ENCODE results near the gene IQGAP3. TPM values are rescaled to one million over a fixed set of nuclear protein-coding genes. Genes with fewer than 3 reads are reported as not detected.

Gene IQGAP3
- total and polyA plus RNA-seq, 2 donors (not counting 1 experiment from before 2014, with no cell fraction given): 2.7 to 16.0 TPM

DNA sequence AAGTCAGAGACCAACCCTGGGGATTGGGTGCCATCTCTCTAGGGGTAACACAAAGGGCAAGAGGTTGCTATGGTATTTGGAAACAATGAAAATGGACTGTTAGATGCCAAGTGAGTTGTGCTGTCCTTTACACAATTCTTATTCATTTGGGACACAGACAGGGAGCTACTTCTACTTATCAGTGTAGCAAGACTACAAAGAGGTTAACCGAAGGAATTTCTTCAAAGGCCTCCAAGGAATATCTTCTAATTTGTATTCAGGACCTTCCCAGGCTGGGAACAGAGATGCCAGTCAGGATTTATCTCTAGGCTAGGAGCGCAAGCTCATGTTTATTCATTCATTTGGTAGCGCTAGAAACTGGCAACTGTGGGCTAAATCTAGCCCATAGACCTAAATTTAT lies 21.8 kb upstream of the IQGAP3 start:
- Histone ChIP-seq H3K4me1 (ENCODE audit: control insufficient read depth, extremely low read depth, insufficient read depth, low read length) (no peaks in the 10 kb centered on the region), H3K27me3 (ENCODE audit: control insufficient read depth, insufficient read depth, low read length) (no peaks in the 10 kb centered on the region), H3K27ac (ENCODE audit: insufficient read depth, low read length) (no peak overlapping the region), H2AFZ (ENCODE audit: low read length) (no peak overlapping the region), H3K4me3 (replicated peaks in 1 of 4; ENCODE audit: control extremely low read depth in 1 of 4, insufficient read depth in 1 of 4, low read depth in 3 of 4, low read length in 4 of 4) (no peak overlapping the region), H4K20me1 (ENCODE audit: control insufficient read depth, extremely low read depth, insufficient read depth, low read length) (no peaks in the 10 kb centered on the region), H3K79me2 (ENCODE audit: control insufficient read depth, insufficient read depth, low read length) (peaks cover 3% of the 10 kb centered on the region), H3K36me3 (ENCODE audit: control insufficient read depth, insufficient read depth, low read length) (peaks cover 22% of the 10 kb centered on the region), H3K9ac (ENCODE audit: insufficient read depth, low read length) (no peak overlapping the region), H3K4me2 (ENCODE audit: extremely low read depth, insufficient read depth, low read length) (no peak overlapping the region), H3K9me3 (ENCODE audit: control insufficient read depth, insufficient read depth, low read depth, low read length) (no peaks in the 10 kb centered on the region)
- TF ChIP-seq, protein P1, sequence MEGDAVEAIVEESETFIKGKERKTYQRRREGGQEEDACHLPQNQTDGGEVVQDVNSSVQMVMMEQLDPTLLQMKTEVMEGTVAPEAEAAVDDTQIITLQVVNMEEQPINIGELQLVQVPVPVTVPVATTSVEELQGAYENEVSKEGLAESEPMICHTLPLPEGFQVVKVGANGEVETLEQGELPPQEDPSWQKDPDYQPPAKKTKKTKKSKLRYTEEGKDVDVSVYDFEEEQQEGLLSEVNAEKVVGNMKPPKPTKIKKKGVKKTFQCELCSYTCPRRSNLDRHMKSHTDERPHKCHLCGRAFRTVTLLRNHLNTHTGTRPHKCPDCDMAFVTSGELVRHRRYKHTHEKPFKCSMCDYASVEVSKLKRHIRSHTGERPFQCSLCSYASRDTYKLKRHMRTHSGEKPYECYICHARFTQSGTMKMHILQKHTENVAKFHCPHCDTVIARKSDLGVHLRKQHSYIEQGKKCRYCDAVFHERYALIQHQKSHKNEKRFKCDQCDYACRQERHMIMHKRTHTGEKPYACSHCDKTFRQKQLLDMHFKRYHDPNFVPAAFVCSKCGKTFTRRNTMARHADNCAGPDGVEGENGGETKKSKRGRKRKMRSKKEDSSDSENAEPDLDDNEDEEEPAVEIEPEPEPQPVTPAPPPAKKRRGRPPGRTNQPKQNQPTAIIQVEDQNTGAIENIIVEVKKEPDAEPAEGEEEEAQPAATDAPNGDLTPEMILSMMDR (conservative IDR thresholded peaks at IDR 0.05 in 1 of 2, IDR thresholded peaks at IDR 0.05 in 1 of 2; ENCODE audit: low read depth in 1 of 2, low read length in 2 of 2): no peak
- TF ChIP-seq EZH2 (IDR thresholded peaks at IDR 0.05; ENCODE audit: low read length, missing control alignments): no peak
- DNase-seq (ENCODE audit: low read depth in 2 of 2): no peak

DNA sequence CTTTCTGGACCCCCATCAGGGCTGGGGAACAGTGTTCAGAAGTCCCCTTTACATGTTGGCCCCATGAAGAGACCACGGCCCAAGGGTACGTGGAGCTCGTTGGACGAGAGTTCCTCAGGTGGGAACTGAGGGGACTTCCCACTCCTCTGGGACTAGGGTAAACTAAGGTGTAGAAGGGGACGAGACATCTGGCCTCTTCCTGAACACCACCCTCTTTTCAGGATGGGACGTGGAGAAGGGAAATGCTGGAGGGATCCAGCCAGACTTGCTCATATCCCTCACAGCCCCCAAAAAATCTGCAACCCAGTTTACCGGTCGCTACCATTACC lies 21.3 kb upstream of the IQGAP3 start:
- H3K27ac ChIP-seq (ENCODE audit: insufficient read depth, low read length): no peak overlapping the region
- no peaks in the 10 kb centered on the region for H4K20me1 ChIP-seq (ENCODE audit: control insufficient read depth, extremely low read depth, insufficient read depth, low read length)
- H3K4me3 ChIP-seq (replicated peaks in 1 of 4; ENCODE audit: control extremely low read depth in 1 of 4, insufficient read depth in 1 of 4, low read depth in 3 of 4, low read length in 4 of 4): no peak overlapping the region
- no peak overlapping the region for H3K9ac ChIP-seq (ENCODE audit: insufficient read depth, low read length)
- H3K27me3 ChIP-seq (ENCODE audit: control insufficient read depth, insufficient read depth, low read length): no peaks in the 10 kb centered on the region
- no peak overlapping the region for H3K4me2 ChIP-seq (ENCODE audit: extremely low read depth, insufficient read depth, low read length)
- TF ChIP-seq, protein P1 (conservative IDR thresholded peaks at IDR 0.05 in 1 of 2, IDR thresholded peaks at IDR 0.05 in 1 of 2; ENCODE audit: low read depth in 1 of 2, low read length in 2 of 2): no peak
- no peak for TF ChIP-seq EZH2 (IDR thresholded peaks at IDR 0.05; ENCODE audit: low read length, missing control alignments)
- H3K9me3 ChIP-seq (ENCODE audit: control insufficient read depth, insufficient read depth, low read depth, low read length): no peaks in the 10 kb centered on the region
- no peak overlapping the region for H2AFZ ChIP-seq (ENCODE audit: low read length)
- no peaks in the 10 kb centered on the region for H3K4me1 ChIP-seq (ENCODE audit: control insufficient read depth, extremely low read depth, insufficient read depth, low read length)
- DNase-seq (ENCODE audit: low read depth in 2 of 2): no peak
- H3K79me2 ChIP-seq (ENCODE audit: control insufficient read depth, insufficient read depth, low read length): peaks cover 3% of the 10 kb centered on the region
- H3K36me3 ChIP-seq (ENCODE audit: control insufficient read depth, insufficient read depth, low read length): peaks cover 22% of the 10 kb centered on the region

DNA sequence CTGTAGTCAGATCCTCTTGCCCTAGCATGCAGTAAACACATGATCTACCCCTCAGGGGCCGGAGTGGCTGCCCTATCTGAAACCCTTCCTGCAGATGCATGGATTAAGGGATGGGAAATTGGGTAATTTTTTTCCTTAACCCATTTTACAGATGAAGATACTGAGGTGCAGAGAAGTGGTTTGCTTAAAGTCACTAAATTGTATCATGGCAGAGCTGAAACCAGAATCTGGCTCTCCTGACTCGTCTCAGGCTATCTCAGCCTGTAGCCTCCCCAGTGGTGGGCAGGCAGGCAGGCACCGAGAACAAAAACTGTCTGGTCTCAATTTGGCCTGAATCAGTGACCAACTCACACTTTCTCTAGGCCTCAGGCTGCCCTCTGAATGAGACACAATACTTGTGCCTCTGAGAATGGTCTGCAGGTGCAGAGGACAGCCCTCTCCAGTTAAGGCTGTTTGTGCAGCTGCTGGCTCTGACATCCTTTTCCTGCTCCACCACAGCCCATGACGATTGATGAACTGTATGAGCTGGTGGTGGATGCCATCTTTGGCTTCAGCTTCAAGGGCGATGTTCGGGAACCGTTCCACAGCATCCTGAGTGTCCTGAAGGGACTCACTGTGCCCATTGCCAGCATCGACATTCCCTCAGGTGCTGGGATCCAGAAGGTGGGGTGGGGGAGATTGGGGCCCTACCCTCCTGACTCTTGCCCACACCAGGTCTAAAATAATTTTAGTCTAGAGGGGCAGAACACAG lies 20.7 kb upstream of the IQGAP3 start:
- no peak overlapping the region for H3K4me3 ChIP-seq (replicated peaks in 1 of 4; ENCODE audit: control extremely low read depth in 1 of 4, insufficient read depth in 1 of 4, low read depth in 3 of 4, low read length in 4 of 4)
- no peak for TF ChIP-seq EZH2 (IDR thresholded peaks at IDR 0.05; ENCODE audit: low read length, missing control alignments)
- TF ChIP-seq, protein P1 (conservative IDR thresholded peaks at IDR 0.05 in 1 of 2, IDR thresholded peaks at IDR 0.05 in 1 of 2; ENCODE audit: low read depth in 1 of 2, low read length in 2 of 2): no peak
- H3K27me3 ChIP-seq (ENCODE audit: control insufficient read depth, insufficient read depth, low read length): no peaks in the 10 kb centered on the region
- peak in 1 of 2 donors; percentile 0 for DNase-seq (ENCODE audit: low read depth in 2 of 2)
- H3K9ac ChIP-seq (ENCODE audit: insufficient read depth, low read length): no peak overlapping the region
- H4K20me1 ChIP-seq (ENCODE audit: control insufficient read depth, extremely low read depth, insufficient read depth, low read length): no peaks in the 10 kb centered on the region
- H3K79me2 ChIP-seq (ENCODE audit: control insufficient read depth, insufficient read depth, low read length): peaks cover 3% of the 10 kb centered on the region
- no peak overlapping the region for H3K4me2 ChIP-seq (ENCODE audit: extremely low read depth, insufficient read depth, low read length)
- H3K9me3 ChIP-seq (ENCODE audit: control insufficient read depth, insufficient read depth, low read depth, low read length): no peaks in the 10 kb centered on the region
- H3K27ac ChIP-seq (ENCODE audit: insufficient read depth, low read length): no peak overlapping the region
- no peak overlapping the region for H2AFZ ChIP-seq (ENCODE audit: low read length)
- no peaks in the 10 kb centered on the region for H3K4me1 ChIP-seq (ENCODE audit: control insufficient read depth, extremely low read depth, insufficient read depth, low read length)
- peaks cover 22% of the 10 kb centered on the region for H3K36me3 ChIP-seq (ENCODE audit: control insufficient read depth, insufficient read depth, low read length)
